Ovary (tissue), 3 donors: ENCODE measurements around the gene ZNF124.

Source experiments
- EP300 ChIP-seq: sonication (generic); formaldehyde crosslinking; IDR thresholded peaks from one replicate; pipeline ENCODE4 v1.6.1; 2017; ENCODE audit warnings: antibody characterized with exemption
- POLR2A ChIP-seq: fragments of 450-650 bp; IDR thresholded peaks from one replicate; pipeline ENCODE4 v1.6.1; 2017; ENCODE audit warnings: antibody characterized with exemption, mild to moderate bottlenecking, moderate library complexity
- TF ChIP-seq, protein P1 (sequence below), 3 donors: fragments of 450-650 bp in 2 of 3; fragments of 200-600 bp in 1 of 3; IDR thresholded peaks; one replicate each; pipeline versions ENCODE4 v1.5.1 to v1.8.0; 2016 to 2022; ENCODE audit warnings: antibody characterized with exemption in 3 of 3, mild to moderate bottlenecking in 1 of 3
- donor health status: DM: no; HTN: no; CAD: no.

DNA sequence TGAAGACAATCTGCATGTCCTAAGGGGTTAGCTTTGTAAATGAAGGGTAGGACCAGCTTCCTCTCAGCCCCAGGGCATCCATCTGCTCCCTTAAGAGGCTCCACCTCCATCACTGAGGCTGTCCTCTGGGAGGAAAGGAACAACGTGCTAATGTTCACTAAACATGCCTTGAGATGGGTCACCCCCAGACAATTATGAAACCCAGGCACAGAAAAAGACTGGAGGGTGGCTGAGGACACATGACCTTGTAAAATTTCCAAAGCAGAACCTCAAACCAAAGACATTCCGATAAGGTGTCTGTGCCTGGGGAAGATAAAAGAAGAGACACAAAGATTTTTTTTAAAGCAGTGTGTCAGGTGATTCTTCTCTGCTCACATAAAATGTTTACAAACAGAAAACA, 37.6 kb upstream of the ZNF124 start:
- TF ChIP-seq, protein P1, sequence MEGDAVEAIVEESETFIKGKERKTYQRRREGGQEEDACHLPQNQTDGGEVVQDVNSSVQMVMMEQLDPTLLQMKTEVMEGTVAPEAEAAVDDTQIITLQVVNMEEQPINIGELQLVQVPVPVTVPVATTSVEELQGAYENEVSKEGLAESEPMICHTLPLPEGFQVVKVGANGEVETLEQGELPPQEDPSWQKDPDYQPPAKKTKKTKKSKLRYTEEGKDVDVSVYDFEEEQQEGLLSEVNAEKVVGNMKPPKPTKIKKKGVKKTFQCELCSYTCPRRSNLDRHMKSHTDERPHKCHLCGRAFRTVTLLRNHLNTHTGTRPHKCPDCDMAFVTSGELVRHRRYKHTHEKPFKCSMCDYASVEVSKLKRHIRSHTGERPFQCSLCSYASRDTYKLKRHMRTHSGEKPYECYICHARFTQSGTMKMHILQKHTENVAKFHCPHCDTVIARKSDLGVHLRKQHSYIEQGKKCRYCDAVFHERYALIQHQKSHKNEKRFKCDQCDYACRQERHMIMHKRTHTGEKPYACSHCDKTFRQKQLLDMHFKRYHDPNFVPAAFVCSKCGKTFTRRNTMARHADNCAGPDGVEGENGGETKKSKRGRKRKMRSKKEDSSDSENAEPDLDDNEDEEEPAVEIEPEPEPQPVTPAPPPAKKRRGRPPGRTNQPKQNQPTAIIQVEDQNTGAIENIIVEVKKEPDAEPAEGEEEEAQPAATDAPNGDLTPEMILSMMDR (IDR thresholded peaks at IDR 0.05), result no peak
- TF ChIP-seq EP300, result no peak
- TF ChIP-seq POLR2A, result no peak
